GM12872 (cell line): ENCODE measurements around the gene ELAVL2.

Source experiments
- TF ChIP-seq, protein P1 (sequence below): IDR thresholded peaks from 3 replicates; pipeline ENCODE4 v1.5.1; 2011; ENCODE audit warnings: low read depth, mild to moderate bottlenecking, low read length, moderate library complexity; ENCODE audit not compliant: insufficient read depth

The ELAVL2 gene

GRCh38 chr9:23754551-23754950 lies 71.5 kb downstream of the ELAVL2 start:
- TF ChIP-seq, protein P1, sequence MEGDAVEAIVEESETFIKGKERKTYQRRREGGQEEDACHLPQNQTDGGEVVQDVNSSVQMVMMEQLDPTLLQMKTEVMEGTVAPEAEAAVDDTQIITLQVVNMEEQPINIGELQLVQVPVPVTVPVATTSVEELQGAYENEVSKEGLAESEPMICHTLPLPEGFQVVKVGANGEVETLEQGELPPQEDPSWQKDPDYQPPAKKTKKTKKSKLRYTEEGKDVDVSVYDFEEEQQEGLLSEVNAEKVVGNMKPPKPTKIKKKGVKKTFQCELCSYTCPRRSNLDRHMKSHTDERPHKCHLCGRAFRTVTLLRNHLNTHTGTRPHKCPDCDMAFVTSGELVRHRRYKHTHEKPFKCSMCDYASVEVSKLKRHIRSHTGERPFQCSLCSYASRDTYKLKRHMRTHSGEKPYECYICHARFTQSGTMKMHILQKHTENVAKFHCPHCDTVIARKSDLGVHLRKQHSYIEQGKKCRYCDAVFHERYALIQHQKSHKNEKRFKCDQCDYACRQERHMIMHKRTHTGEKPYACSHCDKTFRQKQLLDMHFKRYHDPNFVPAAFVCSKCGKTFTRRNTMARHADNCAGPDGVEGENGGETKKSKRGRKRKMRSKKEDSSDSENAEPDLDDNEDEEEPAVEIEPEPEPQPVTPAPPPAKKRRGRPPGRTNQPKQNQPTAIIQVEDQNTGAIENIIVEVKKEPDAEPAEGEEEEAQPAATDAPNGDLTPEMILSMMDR: no peak

DNA sequence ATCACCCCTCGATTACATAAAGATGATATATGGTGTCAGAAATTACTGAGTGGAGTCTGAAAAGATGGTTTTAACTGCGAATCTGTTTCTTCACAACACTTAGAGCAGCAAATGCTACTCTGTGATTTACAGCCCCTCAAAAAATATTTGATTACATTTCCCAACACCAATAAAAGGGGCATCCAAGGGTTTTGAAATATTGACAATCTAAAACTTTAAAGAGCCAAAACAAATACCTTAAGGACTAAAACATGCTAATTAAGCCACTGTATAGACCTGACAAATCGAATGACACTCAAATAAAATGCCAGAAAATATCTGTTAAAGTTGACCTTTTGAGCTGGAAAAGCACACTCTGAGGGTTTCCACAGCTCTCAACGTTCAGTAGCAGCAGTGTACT lies 73.2 kb downstream of the ELAVL2 start:
- TF ChIP-seq, protein P1: no peak

DNA sequence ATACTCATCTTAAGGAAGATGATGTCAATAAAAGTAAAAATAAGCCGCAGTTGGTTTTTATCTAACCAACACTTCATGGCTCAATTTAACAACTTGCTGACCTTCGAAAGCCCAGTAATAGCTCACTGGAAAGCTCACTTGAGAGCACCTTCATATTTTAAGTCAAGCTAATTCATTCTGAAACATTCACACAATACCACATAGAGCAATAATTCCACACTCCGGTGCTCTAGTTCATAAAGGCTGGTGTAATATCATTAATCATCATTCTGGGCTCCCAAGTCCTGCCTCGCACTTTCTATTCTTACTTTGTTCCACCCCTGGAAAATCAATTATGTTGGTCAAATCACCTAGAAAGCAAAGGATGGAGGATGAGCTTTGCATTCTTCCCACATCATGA lies 74.4 kb downstream of the ELAVL2 start:
- TF ChIP-seq, protein P1: no peak

DNA sequence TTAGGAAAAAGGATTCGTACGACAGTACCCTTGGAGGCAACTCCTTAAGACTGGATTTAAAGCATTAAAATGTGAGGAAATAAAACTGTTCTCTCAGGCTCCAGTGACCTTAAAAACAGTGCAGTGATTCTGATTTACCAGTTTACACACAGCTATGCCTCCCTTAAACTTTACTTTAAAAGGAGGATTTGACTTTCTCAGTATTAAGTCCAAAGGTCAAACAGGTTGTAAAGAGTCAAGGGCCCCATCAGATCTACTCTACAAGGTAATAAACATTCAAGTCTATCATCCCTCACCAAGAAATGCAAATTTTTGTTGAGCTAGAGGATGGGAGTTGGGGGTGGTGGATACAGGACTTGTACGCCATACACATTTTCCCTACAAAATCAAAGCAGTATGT lies 75.2 kb downstream of the ELAVL2 start:
- TF ChIP-seq, protein P1: no peak

DNA sequence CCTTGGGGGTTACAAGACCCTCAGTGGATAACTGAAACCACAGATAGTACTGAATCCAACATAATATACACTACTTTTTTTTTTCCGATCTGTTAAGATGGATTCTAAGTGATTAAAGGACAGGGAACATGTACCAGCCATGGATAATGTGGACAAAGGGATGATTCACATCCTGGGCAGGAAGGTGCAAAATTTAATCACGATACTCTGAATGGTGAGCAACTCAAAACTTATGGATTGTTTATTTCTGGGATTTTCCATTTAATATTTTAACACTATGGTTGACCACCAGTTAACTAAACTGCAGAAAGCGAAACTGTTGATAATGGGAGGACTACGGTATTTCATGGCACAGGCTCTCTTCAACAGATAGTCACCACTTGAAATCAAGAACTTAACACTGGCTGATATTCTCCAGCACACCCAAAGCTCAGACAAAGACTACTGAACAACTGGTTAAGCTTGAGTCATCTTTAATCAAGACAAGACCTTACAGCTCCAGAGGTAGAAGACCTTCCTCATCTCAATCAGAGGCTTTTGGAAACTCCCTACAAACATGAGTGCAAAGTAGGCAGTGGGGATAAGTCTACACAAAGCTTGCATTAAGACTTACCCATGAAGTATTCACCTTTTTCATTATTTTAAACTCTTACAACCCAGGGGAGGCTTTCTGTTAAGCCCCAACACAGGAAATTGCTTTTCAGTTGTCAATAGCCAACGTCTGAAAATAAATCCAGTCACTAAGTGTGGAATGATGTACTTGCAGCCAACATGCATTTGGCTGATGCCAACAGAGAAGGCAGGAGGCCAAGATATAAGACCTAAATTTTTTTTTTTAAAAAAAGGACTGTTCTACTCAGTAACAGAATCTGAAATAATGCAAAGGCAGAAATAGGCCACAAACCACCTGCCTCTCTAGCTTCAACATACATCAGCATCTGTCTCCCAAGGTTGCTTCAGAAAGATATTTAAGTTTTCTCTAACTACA lies 78.7 kb downstream of the ELAVL2 start:
- TF ChIP-seq, protein P1: no peak

- TF ChIP-seq, protein P1: no peak
These were observed 79.7 kb downstream of the ELAVL2 start for GRCh38 chr9:23746317-23746716.

DNA sequence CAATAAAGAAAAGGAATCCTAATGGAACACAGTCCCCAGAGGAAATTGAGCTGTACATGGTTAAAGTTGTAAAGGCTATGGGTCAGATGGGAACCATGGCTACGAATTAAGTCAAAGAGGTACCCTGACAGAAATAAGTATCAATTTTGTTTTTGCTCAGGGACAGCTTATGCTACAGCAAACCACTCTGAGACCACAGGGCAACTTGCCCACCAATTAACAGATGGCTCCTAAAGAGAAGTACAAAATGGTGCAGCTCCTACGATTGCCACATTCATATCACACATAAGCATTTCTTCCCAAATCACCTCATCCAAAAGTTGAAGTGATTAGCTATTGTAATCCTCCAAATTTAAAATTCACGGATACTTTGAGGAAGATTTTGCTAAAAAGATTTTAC lies 83.0 kb downstream of the ELAVL2 start:
- TF ChIP-seq, protein P1: no peak
